Activated CD8-positive, alpha-beta T cell treated with anti-CD3 and anti-CD28 coated beads, Interleukin-2, amount 10 ng/mL, durations not matched to agents 7 days and 5 days (primary cell): ENCODE results near the gene YBX1. TPM values are rescaled to one million over a fixed set of nuclear protein-coding genes. Genes with fewer than 3 reads are reported as not detected.

Source experiments
- ATAC-seq: fragments of 150-1000 bp; cut with Tn5 transposase; one replicate; pipeline ENCODE4 v1.10.0; 2021; ENCODE audit warnings: moderate library complexity
- CTCF ChIA-PET: fragments of 350-600 bp; sonication (Branson Sonifier 250); formaldehyde crosslinking; loops from one replicate; lab custom pipeline; 2021; ENCODE audit warnings: antibody characterized with exemption; lab: Charles Lee
- POLR2A ChIA-PET: fragments of 350-600 bp; sonication (Branson Sonifier 250); formaldehyde crosslinking; loops from one replicate; lab custom pipeline; 2021; ENCODE audit warnings: antibody characterized with exemption; lab: Charles Lee
- DNase-seq: peaks from one replicate; pipeline ENCODE4 v3.0.0-alpha.2; 2020
- H3K27ac Mint-ChIP-seq: one replicate; pipeline ENCODE4 v1.8.0; 2021; ENCODE audit warnings: mild to moderate bottlenecking, mixed read lengths
- H3K27me3 Mint-ChIP-seq: one replicate; pipeline ENCODE4 v1.8.0; 2021; ENCODE audit warnings: low read depth, mixed read lengths
- H3K36me3 Mint-ChIP-seq: one replicate; pipeline ENCODE4 v1.8.0; 2021; ENCODE audit warnings: low read depth, mixed read lengths
- H3K4me1 Mint-ChIP-seq: one replicate; pipeline ENCODE4 v1.8.0; 2021; ENCODE audit warnings: low read depth, mixed read lengths
- H3K4me3 Mint-ChIP-seq: one replicate; pipeline ENCODE4 v1.8.0; 2021; ENCODE audit warnings: mild to moderate bottlenecking, mixed read lengths
- H3K9me3 Mint-ChIP-seq: one replicate; pipeline ENCODE4 v1.8.0; 2022; ENCODE audit warnings: mixed read lengths; ENCODE audit not compliant: insufficient read depth
- total RNA-seq, 2 experiments: library from RNA; stranded (reverse); gene quantifications; one replicate each; pipeline ENCODE4 v1.2.3, GENCODE V29; 2021

The YBX1 gene
- total RNA-seq: 100 to 1,000 TPM; 733 to 791 TPM

GRCh38 chr1:42681741-42682483 is at the start of gene YBX1:
Gene YBX1 (plus strand): TSS chr1:42682418. CDS start chr1:42682566, 148 bp downstream.
- Mint-ChIP-seq H3K27ac (peak within 1 kb of the TSS; percentile 99), H3K4me1 (peaks cover 49% of the 10 kb centered on the region), H3K4me3 (peak within 1 kb of the TSS; percentile 97), H3K36me3 (peaks cover 38% of the 10 kb centered on the region), H3K9me3 (no peaks in the 10 kb centered on the region), H3K27me3 (no peaks in the 10 kb centered on the region)
- ChIA-PET POLR2A (interaction anchor here (0.7 to 3.8 kb wide), 13 partner anchors 10 to 772 kb away, joined by 3 to 41 read pairs (median 6); partner anchors contain the start of genes C1orf50, HYI, P3H1 and PPCS), CTCF (interaction anchor here (1.1 to 4.0 kb wide), 3 partner anchors 21 to 82 kb away, joined by 4 to 17 read pairs (median 7); partner anchors contain the start of gene PPIH)
- ATAC-seq (peak; percentile 95), DNase-seq (peak; percentile 96)

- H3K4me1 Mint-ChIP-seq: no peaks in the 10 kb centered on the region
- CTCF ChIA-PET: interaction anchor here (0.7 kb wide), 1 partner anchor 21 kb away, joined by 3 read pairs; no protein-coding TSS in a partner anchor
Observed at GRCh38 chr1:42639116-42639515, 43.1 kb upstream of the YBX1 start.

GRCh38 chr1:42646056-42646455 is 36.2 kb upstream of the YBX1 start:
- Mint-ChIP-seq H3K9me3 (peaks cover 6% of the 10 kb centered on the region), H3K4me1 (no peaks in the 10 kb centered on the region), H3K27me3 (peaks cover 3% of the 10 kb centered on the region), H3K36me3 (peaks cover 4% of the 10 kb centered on the region), H3K27ac (no peak overlapping the region), H3K4me3 (no peak overlapping the region)
- ChIA-PET POLR2A (no interaction called here), CTCF (no interaction called here)
- DNase-seq (no peak), ATAC-seq (no peak)

More at GRCh38 chr1:42639116-42639515, 43.1 kb upstream of the YBX1 start:
- Mint-ChIP-seq H3K36me3 (no peaks in the 10 kb centered on the region), H3K4me3 (no peak overlapping the region), H3K9me3 (no peaks in the 10 kb centered on the region), H3K27me3 (peaks cover 5% of the 10 kb centered on the region), H3K27ac (no peak overlapping the region)
- ATAC-seq (no peak), DNase-seq (no peak)
- POLR2A ChIA-PET: no interaction called here

- ATAC-seq (no peak), DNase-seq (no peak)
- CTCF ChIA-PET: interaction anchor here (0.9 to 2.2 kb wide), 7 partner anchors 8 to 313 kb away, joined by 3 to 17 read pairs (median 3); partner anchors contain the start of gene YBX1
- POLR2A ChIA-PET: interaction anchor here (1.0 to 2.0 kb wide), 7 partner anchors 18 to 737 kb away, joined by 3 to 41 read pairs (median 6); partner anchors contain the start of genes C1orf50, P3H1 and YBX1
- Mint-ChIP-seq H3K36me3 (peaks cover 31% of the 10 kb centered on the region), H3K4me3 (peak overlapping the region; percentile 88), H3K9me3 (no peaks in the 10 kb centered on the region), H3K4me1 (peaks cover 41% of the 10 kb centered on the region), H3K27ac (peak overlapping the region; percentile 99), H3K27me3 (peaks cover 2% of the 10 kb centered on the region)
Observed at GRCh38 chr1:42657201-42657600, 25.0 kb upstream of the YBX1 start.

GRCh38 chr1:42657981-42658876 is 24.0 kb upstream of the YBX1 start, which contains the start of gene PPIH:
Gene PPIH (plus strand): TSS chr1:42658423. CDS start chr1:42658447, 24 bp downstream.
- CTCF ChIA-PET: interaction anchor here (0.8 to 2.2 kb wide), 9 partner anchors 7 to 314 kb away, joined by 3 to 17 read pairs (median 3); partner anchors contain the start of genes C1orf50, P3H1 and YBX1

GRCh38 chr1:42658877-42659337 is 23.3 kb upstream of the YBX1 start:
- peaks cover 42% of the 10 kb centered on the region for H3K4me1 Mint-ChIP-seq
- CTCF ChIA-PET: interaction anchor here (1.3 to 2.2 kb wide), 3 partner anchors 24 to 108 kb away, joined by 3 to 17 read pairs (median 8); partner anchors contain the start of genes C1orf50, P3H1 and YBX1
- DNase-seq: no peak
- H3K4me3 Mint-ChIP-seq: peak overlapping the region; percentile 88
- H3K36me3 Mint-ChIP-seq: peaks cover 39% of the 10 kb centered on the region
- POLR2A ChIA-PET: interaction anchor here (1.2 to 2.0 kb wide), 4 partner anchors 16 to 108 kb away, joined by 3 to 41 read pairs (median 10); partner anchors contain the start of genes C1orf50, P3H1 and YBX1
- H3K27ac Mint-ChIP-seq: peak overlapping the region; percentile 99
- ATAC-seq: no peak
- H3K9me3 Mint-ChIP-seq: no peaks in the 10 kb centered on the region
- no peaks in the 10 kb centered on the region for H3K27me3 Mint-ChIP-seq

More at GRCh38 chr1:42657981-42658876, 24.0 kb upstream of the YBX1 start, which contains the start of gene PPIH:
- peak within 1 kb of the TSS; percentile 88 for H3K4me3 Mint-ChIP-seq
- H3K27me3 Mint-ChIP-seq: no peaks in the 10 kb centered on the region
- H3K9me3 Mint-ChIP-seq: no peaks in the 10 kb centered on the region
- H3K36me3 Mint-ChIP-seq: peaks cover 33% of the 10 kb centered on the region
- peak; percentile 97 for ATAC-seq
- DNase-seq: peak; percentile 97
- peaks cover 42% of the 10 kb centered on the region for H3K4me1 Mint-ChIP-seq
- H3K27ac Mint-ChIP-seq: peak within 1 kb of the TSS; percentile 99
- POLR2A ChIA-PET: interaction anchor here (0.7 to 2.0 kb wide), 11 partner anchors 11 to 738 kb away, joined by 3 to 41 read pairs (median 3); partner anchors contain the start of genes C1orf50, P3H1 and YBX1

GRCh38 chr1:42660907-42661500 is 21.2 kb upstream of the YBX1 start:
- POLR2A ChIA-PET: interaction anchor here (2.3 to 4.1 kb wide), 2 partner anchors 22 to 106 kb away, joined by 11 to 32 read pairs; partner anchors contain the start of genes C1orf50, P3H1 and YBX1
- H3K27ac Mint-ChIP-seq: peak overlapping the region; percentile 79

GRCh38 chr1:42669936-42670335 is 12.3 kb upstream of the YBX1 start:
- POLR2A ChIA-PET: interaction anchor here (2.5 kb wide), 1 partner anchor 13 kb away, joined by 10 read pairs; the partner anchor contains the start of gene YBX1
- CTCF ChIA-PET: no interaction called here

More at GRCh38 chr1:42660907-42661500, 21.2 kb upstream of the YBX1 start:
- Mint-ChIP-seq H3K36me3 (peaks cover 54% of the 10 kb centered on the region), H3K4me3 (peak overlapping the region; percentile 67), H3K9me3 (no peaks in the 10 kb centered on the region), H3K27me3 (no peaks in the 10 kb centered on the region), H3K4me1 (peaks cover 42% of the 10 kb centered on the region)
- CTCF ChIA-PET: interaction anchor here (0.9 to 1.7 kb wide), 3 partner anchors 21 to 83 kb away, joined by 4 to 8 read pairs (median 7); partner anchors contain the start of gene YBX1
- DNase-seq (no peak), ATAC-seq (peak; percentile 20)

GRCh38 chr1:42670425-42670824 is 11.8 kb upstream of the YBX1 start:
- ATAC-seq (no peak), DNase-seq (no peak)
- ChIA-PET CTCF (interaction anchor here (1.4 kb wide), 1 partner anchor 9 kb away, joined by 3 read pairs; no protein-coding TSS in a partner anchor), POLR2A (interaction anchor here (2.5 kb wide), 1 partner anchor 12 kb away, joined by 10 read pairs; the partner anchor contains the start of gene YBX1)
- Mint-ChIP-seq H3K27ac (no peak overlapping the region), H3K4me1 (no peaks in the 10 kb centered on the region), H3K36me3 (peaks cover 61% of the 10 kb centered on the region), H3K9me3 (no peaks in the 10 kb centered on the region), H3K4me3 (no peak overlapping the region), H3K27me3 (no peaks in the 10 kb centered on the region)

More at GRCh38 chr1:42669936-42670335, 12.3 kb upstream of the YBX1 start:
- DNase-seq (no peak), ATAC-seq (no peak)
- Mint-ChIP-seq H3K4me3 (no peak overlapping the region), H3K27ac (no peak overlapping the region), H3K36me3 (peaks cover 57% of the 10 kb centered on the region), H3K27me3 (no peaks in the 10 kb centered on the region), H3K4me1 (no peaks in the 10 kb centered on the region), H3K9me3 (no peaks in the 10 kb centered on the region)

- ATAC-seq: no peak
- ChIA-PET CTCF (no interaction called here), POLR2A (interaction anchor here (2.1 kb wide), 1 partner anchor 16 kb away, joined by 6 read pairs; the partner anchor contains the start of gene PPIH)
- Mint-ChIP-seq H3K27ac (no peak overlapping the region), H3K4me3 (no peak overlapping the region), H3K27me3 (no peaks in the 10 kb centered on the region), H3K9me3 (no peaks in the 10 kb centered on the region), H3K36me3 (peaks cover 39% of the 10 kb centered on the region), H3K4me1 (no peaks in the 10 kb centered on the region)
- no peak for DNase-seq
Observed at GRCh38 chr1:42674214-42674613, 8.0 kb upstream of the YBX1 start.
